Activated B cell treated with CpG ODN at 0.5 μM for 24 hours (primary cell): ENCODE results near the gene L3MBTL3. TPM values are rescaled to one million over a fixed set of nuclear protein-coding genes. Genes with fewer than 3 reads are reported as not detected.

Source experiments
- ATAC-seq: fragments of 200-7000 bp; cut with Tn5 transposase; one replicate; pipeline ENCODE4 v1.10.0; 2021; ENCODE audit warnings: low read depth, mild to moderate bottlenecking, moderate library complexity
- CTCF ChIA-PET: fragments of 350-600 bp; sonication (Branson Sonifier 250); formaldehyde crosslinking; loops from one replicate; lab custom pipeline; 2021; ENCODE audit warnings: antibody characterized with exemption; lab: Charles Lee
- POLR2A ChIA-PET: fragments of 350-600 bp; sonication (Branson Sonifier 250); formaldehyde crosslinking; loops from one replicate; lab custom pipeline; 2021; ENCODE audit warnings: antibody characterized with exemption; lab: Charles Lee
- DNase-seq: peaks from one replicate; pipeline ENCODE4 v3.0.0; 2022
- H3K27ac Mint-ChIP-seq: one replicate; pipeline ENCODE4 v1.8.0; 2020; ENCODE audit warnings: mixed read lengths
- H3K27me3 Mint-ChIP-seq: one replicate; pipeline ENCODE4 v1.8.0; 2021; ENCODE audit warnings: mixed read lengths
- H3K36me3 Mint-ChIP-seq: one replicate; pipeline ENCODE4 v1.8.0; 2021; ENCODE audit warnings: low read depth, mixed read lengths
- H3K4me1 Mint-ChIP-seq: one replicate; pipeline ENCODE4 v1.8.0; 2021; ENCODE audit warnings: mixed read lengths
- H3K4me3 Mint-ChIP-seq: one replicate; pipeline ENCODE4 v1.8.0; 2020; ENCODE audit warnings: mild to moderate bottlenecking, mixed read lengths
- H3K9me3 Mint-ChIP-seq: one replicate; pipeline ENCODE4 v1.8.0; 2020; ENCODE audit warnings: mixed read lengths
- CTCF ChIP-seq: fragments of 200-600 bp; IDR thresholded peaks from one replicate; pipeline ENCODE4 v1.8.0; 2022; ENCODE audit warnings: antibody characterized with exemption, mild to moderate bottlenecking
- intact Hi-C: fragments of 100-400 bp; cut with micrococcal nuclease; formaldehyde crosslinking; loops from one replicate; pipeline ENCODE4 v1.15.1; 2024
- total RNA-seq: library from RNA; stranded (reverse); gene quantifications from 2 replicates; pipeline ENCODE4 v1.2.3, GENCODE V29; 2022

L3MBTL3 gene
- total RNA-seq, 1 donor from 2014 or later, result 30.4 TPM

GRCh38 chr6:130000526-130001421, 17.6 kb upstream of the L3MBTL3 start:
- intact Hi-C loops, result no loop called here
- H3K4me3 Mint-ChIP-seq, result no peak overlapping the region
- no peak overlapping the region for H3K27ac Mint-ChIP-seq
- no peaks in the 10 kb centered on the region for H3K36me3 Mint-ChIP-seq
- no peak for TF ChIP-seq CTCF
- H3K4me1 Mint-ChIP-seq, result no peaks in the 10 kb centered on the region
- no peak for DNase-seq
- ChIA-PET POLR2A (no interaction called here), CTCF (no interaction called here)
- peaks cover 15% of the 10 kb centered on the region for H3K27me3 Mint-ChIP-seq
- H3K9me3 Mint-ChIP-seq, result no peaks in the 10 kb centered on the region
- no peak for ATAC-seq

- Mint-ChIP-seq H3K9me3 (no peaks in the 10 kb centered on the region), H3K27me3 (peaks cover 12% of the 10 kb centered on the region), H3K27ac (no peak overlapping the region), H3K36me3 (no peaks in the 10 kb centered on the region), H3K4me1 (peaks cover 3% of the 10 kb centered on the region), H3K4me3 (no peak overlapping the region)
- no peak for TF ChIP-seq CTCF
- DNase-seq (no peak), ATAC-seq (no peak)
- ChIA-PET CTCF (no interaction called here), POLR2A (no interaction called here)
- intact Hi-C loops, result no loop called here
These were observed 10.0 kb upstream of the L3MBTL3 start for GRCh38 chr6:130008236-130008873.

GRCh38 chr6:130009146-130009545, 9.2 kb upstream of the L3MBTL3 start:
- peaks cover 3% of the 10 kb centered on the region for H3K4me1 Mint-ChIP-seq
- intact Hi-C loops, result no loop called here
- POLR2A ChIA-PET, result no interaction called here
- ATAC-seq, result no peak
- no peak overlapping the region for H3K4me3 Mint-ChIP-seq
- no peaks in the 10 kb centered on the region for H3K36me3 Mint-ChIP-seq
- CTCF ChIA-PET, result no interaction called here
- H3K9me3 Mint-ChIP-seq, result no peaks in the 10 kb centered on the region
- TF ChIP-seq CTCF, result no peak
- H3K27me3 Mint-ChIP-seq, result peaks cover 7% of the 10 kb centered on the region
- DNase-seq, result no peak
- H3K27ac Mint-ChIP-seq, result no peak overlapping the region

- H3K27ac Mint-ChIP-seq, result no peak overlapping the region
- intact Hi-C loops, result no loop called here
- TF ChIP-seq CTCF, result no peak
- H3K9me3 Mint-ChIP-seq, result no peaks in the 10 kb centered on the region
- H3K4me3 Mint-ChIP-seq, result no peak overlapping the region
- CTCF ChIA-PET, result no interaction called here
- no peaks in the 10 kb centered on the region for H3K36me3 Mint-ChIP-seq
- ATAC-seq (no peak), DNase-seq (no peak)
- H3K4me1 Mint-ChIP-seq, result peaks cover 3% of the 10 kb centered on the region
- peaks cover 7% of the 10 kb centered on the region for H3K27me3 Mint-ChIP-seq
- POLR2A ChIA-PET, result no interaction called here
These were observed 8.0 kb upstream of the L3MBTL3 start for GRCh38 chr6:130010387-130010786.

- Mint-ChIP-seq H3K4me1 (peaks cover 5% of the 10 kb centered on the region), H3K4me3 (no peak overlapping the region), H3K36me3 (no peaks in the 10 kb centered on the region), H3K27ac (no peak overlapping the region), H3K27me3 (peaks cover 7% of the 10 kb centered on the region), H3K9me3 (no peaks in the 10 kb centered on the region)
- ATAC-seq (no peak), DNase-seq (no peak)
- ChIA-PET CTCF (interaction anchor here (0.9 kb wide), 1 partner anchor 414 kb away, joined by 3 read pairs; no protein-coding TSS in a partner anchor), POLR2A (no interaction called here)
- TF ChIP-seq CTCF, result no peak
- intact Hi-C loops, result no loop called here
These were observed 5.7 kb upstream of the L3MBTL3 start for GRCh38 chr6:130012728-130013127.
